Activated naive CD8-positive, alpha-beta T cell (primary cell): ENCODE measurements around the gene DNMT3B.
A peak's percentile ranks its signal among the peaks of the same experiment; 100 is the strongest.
"Not testable (repeated sequence)": the region's sequence is repeated elsewhere in the genome, so short reads cannot be mapped to it uniquely, and the experiment has no call there.

Source experiments
- H3K27ac Mint-ChIP-seq: one replicate; pipeline ENCODE4 v1.8.0; 2021; ENCODE audit warnings: mixed read lengths
- H3K27me3 Mint-ChIP-seq: one replicate; pipeline ENCODE4 v1.8.0; 2021; ENCODE audit warnings: mixed read lengths
- H3K36me3 Mint-ChIP-seq: one replicate; pipeline ENCODE4 v1.8.0; 2021; ENCODE audit warnings: mixed read lengths
- H3K4me1 Mint-ChIP-seq: one replicate; pipeline ENCODE4 v1.8.0; 2021; ENCODE audit warnings: low read depth, mixed read lengths
- H3K4me3 Mint-ChIP-seq: one replicate; pipeline ENCODE4 v1.8.0; 2021; ENCODE audit warnings: mild to moderate bottlenecking, mixed read lengths
- H3K9me3 Mint-ChIP-seq: one replicate; pipeline ENCODE4 v1.8.0; 2021; ENCODE audit warnings: low read depth, mixed read lengths

Gene DNMT3B

DNA sequence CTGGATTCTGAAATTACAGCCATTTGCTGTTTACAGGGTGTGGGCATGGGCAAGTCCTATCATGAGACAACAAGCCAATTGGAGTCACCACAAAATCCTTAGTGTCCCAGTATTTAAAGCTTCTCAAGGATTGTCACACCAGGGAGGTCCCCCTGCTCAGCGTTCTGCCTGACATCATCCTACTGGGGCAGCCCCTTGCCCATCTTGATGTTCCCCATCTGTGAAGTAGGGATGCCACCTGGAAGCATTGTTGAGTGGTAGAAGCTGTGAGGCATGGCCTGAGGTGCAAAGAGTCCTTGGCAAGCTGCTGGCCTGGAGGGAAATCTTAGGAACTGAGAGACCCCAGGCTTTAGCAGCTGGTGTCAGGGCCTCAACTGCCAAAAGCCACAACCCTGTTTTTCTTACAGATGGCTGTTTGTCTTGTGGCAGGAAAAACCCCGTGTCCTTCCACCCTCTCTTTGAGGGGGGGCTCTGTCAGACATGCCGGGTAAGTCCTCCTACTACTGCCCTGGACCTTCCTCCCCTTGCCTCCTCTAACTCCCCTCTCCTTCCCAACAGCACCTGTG lies 34.3 kb downstream of the DNMT3B start:
- H3K27me3 Mint-ChIP-seq: no peaks in the 10 kb centered on the region
- H3K4me1 Mint-ChIP-seq: peaks cover 55% of the 10 kb centered on the region
- H3K4me3 Mint-ChIP-seq: no peak overlapping the region
- H3K36me3 Mint-ChIP-seq: no peaks in the 10 kb centered on the region
- H3K9me3 Mint-ChIP-seq: no peaks in the 10 kb centered on the region
- H3K27ac Mint-ChIP-seq: no peak overlapping the region

DNA sequence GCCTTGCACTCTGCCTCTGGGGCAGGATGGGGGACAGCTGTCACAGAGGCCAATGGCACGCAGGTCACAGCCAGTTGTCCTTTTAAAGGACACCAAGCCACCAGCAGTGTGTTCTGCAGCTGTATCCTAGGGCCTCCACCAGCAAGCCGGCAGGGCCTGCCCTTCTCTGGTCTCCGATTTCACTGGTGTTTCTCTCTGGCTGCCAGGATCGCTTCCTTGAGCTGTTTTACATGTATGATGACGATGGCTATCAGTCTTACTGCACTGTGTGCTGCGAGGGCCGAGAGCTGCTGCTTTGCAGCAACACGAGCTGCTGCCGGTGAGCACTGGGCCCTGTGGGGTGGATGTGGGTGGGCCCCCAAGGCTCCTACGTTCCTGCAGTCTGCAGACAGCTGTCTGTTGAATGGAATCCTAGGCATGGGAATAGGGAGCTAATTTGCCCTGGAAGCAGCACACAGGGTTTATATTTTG lies 34.8 kb downstream of the DNMT3B start:
- H3K9me3 Mint-ChIP-seq: no peaks in the 10 kb centered on the region
- no peaks in the 10 kb centered on the region for H3K27me3 Mint-ChIP-seq
- no peak overlapping the region for H3K4me3 Mint-ChIP-seq
- no peaks in the 10 kb centered on the region for H3K36me3 Mint-ChIP-seq
- H3K27ac Mint-ChIP-seq: peak overlapping the region; percentile 28
- H3K4me1 Mint-ChIP-seq: peaks cover 49% of the 10 kb centered on the region

DNA sequence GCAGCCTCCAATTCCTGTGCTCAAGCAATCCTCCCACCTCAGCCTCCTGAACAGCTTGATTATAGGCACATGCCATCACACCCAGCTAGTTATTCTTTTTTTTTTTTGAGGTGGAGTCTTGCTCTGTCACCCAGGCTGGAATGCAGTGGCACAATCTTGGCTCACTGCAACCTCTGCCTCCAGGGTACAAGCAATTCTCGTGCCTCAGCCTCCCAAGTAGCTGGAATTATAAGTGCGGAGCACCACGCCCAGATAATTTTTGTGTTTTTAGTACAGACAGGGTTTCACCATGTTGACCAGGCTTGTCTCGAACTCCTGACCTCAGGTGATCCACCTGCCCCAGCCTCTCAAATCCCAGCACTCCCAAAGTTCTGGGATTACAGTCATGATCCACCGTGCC lies 35.4 kb downstream of the DNMT3B start:
- H3K36me3 Mint-ChIP-seq, H3K27ac Mint-ChIP-seq, H3K4me3 Mint-ChIP-seq, H3K27me3 Mint-ChIP-seq, H3K9me3 Mint-ChIP-seq: not testable (repeated sequence)
- peaks cover 44% of the 10 kb centered on the region for H3K4me1 Mint-ChIP-seq

DNA sequence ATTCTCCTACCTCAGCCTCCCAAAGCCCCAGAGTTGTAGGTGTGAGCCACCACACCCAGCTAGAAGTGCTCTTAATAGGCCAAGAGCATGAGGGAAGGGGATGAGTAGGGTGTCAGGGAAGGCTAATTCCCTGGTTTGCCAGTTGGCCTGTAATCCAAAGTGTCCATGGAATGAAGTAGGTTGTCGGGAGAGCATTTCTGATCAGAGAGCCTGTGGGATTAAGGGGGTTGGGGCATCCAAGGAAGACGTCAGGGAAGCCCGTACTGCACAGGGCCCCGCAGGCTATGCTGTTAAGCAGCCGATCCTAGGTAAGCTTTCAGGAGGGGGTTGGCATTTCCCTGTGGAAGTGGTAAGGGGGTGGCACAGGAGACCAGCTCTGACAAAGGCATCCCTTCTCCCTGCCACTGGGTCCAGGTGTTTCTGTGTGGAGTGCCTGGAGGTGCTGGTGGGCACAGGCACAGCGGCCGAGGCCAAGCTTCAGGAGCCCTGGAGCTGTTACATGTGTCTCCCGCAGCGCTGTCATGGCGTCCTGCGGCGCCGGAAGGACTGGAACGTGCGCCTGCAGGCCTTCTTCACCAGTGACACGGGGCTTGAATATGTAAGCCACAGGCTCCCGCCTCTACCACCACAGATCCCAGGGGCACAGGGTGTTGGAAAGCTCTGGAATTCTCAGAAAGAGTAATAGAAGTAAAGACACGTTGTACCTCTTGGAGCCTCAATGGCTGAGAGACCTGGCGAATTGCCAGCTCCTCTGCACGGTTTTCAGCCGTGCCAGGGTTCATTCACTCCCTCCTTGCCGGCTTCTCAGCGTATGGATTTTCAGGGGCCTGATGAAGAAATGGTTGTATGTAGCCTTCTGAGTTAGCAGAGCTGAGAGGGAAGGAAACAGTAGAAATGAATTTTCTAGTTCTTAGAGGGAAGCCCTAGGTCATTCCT lies 36.1 kb downstream of the DNMT3B start:
- Mint-ChIP-seq H3K4me3 (no peak overlapping the region), H3K36me3 (peaks cover 2% of the 10 kb centered on the region), H3K27ac (no peak overlapping the region), H3K27me3 (no peaks in the 10 kb centered on the region), H3K4me1 (peaks cover 38% of the 10 kb centered on the region), H3K9me3 (no peaks in the 10 kb centered on the region)

DNA sequence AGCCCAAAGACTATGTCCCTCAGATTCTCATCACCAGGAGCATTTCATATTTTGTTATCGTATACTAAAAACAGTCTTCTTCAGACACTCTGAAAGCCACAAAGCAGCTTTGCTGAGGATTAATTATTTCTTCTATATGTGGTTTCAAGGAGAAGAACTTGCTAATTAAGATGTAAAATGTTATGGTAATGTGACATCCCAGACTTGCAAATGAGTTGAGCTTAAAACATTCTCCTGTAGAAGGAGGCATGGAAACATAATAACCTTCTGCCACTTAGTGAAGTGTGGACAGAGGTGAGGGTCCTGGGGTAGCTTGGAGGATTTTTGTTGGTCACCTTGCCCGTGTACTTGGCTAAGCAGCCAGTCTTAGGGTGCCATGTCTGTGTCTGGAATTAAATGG lies 40.9 kb downstream of the DNMT3B start:
- H3K27ac Mint-ChIP-seq: no peak overlapping the region

DNA sequence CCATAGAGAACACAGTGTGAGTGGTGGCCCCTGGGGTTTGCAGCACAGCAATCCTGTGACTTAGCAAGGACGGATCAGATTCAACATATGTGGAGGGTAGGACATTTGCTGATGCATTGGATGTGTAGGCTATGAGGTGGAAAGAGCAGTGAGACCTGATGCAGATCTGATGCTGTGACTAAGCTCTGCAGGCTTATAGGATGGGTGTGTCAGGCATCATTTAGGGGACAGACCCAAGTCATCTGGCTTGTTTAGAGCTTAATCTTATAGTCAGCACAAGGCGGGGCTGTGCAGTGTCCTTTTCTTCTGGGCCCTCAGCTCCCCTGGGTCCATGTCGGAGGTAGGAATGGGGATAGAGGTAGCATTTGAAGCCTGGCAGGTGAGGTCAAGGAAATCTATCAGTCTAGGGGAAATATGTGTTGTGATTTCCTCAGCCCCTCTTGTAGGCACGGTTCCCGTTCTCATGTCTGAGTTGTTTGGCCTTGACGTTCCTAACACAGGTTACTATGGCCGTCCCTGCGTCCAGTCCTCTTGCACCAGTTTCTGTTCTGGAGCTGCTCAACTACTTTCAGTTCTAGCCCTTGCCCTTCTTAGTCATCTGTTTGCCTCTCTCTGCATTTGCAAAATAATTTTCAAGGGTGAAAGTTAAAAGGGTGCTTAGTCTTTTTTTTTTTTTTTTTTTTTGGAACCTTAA lies 42.0 kb downstream of the DNMT3B start:
- Mint-ChIP-seq H3K36me3 (peaks cover 4% of the 10 kb centered on the region), H3K27ac (no peak overlapping the region), H3K9me3 (no peaks in the 10 kb centered on the region), H3K4me1 (no peaks in the 10 kb centered on the region), H3K4me3 (no peak overlapping the region), H3K27me3 (no peaks in the 10 kb centered on the region)

More for the DNA sequence above, 40.9 kb downstream of the DNMT3B start:
- no peaks in the 10 kb centered on the region for H3K9me3 Mint-ChIP-seq
- H3K4me1 Mint-ChIP-seq: no peaks in the 10 kb centered on the region
- H3K36me3 Mint-ChIP-seq: peaks cover 4% of the 10 kb centered on the region
- no peaks in the 10 kb centered on the region for H3K27me3 Mint-ChIP-seq
- no peak overlapping the region for H3K4me3 Mint-ChIP-seq

DNA sequence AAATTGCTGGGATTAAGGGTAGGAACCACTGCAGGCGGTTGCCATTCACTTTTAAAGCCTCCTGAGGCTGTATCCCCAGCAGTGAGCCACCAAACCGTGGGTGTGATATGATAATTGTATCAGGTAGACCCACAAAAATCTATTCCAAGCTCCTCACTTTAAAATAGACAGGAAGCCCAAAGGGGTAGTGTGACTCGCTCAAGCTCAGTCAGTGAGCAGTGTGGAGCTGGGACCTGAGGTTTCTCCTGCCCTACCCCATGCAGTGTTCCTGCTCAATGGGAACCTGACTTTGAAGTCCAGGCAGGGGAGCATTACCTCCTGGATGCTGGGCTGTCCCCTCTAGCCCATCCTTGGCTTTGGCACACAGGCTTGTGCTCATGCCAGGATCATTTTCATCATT lies 42.6 kb downstream of the DNMT3B start:
- H3K4me1 Mint-ChIP-seq: no peaks in the 10 kb centered on the region
- peaks cover 4% of the 10 kb centered on the region for H3K36me3 Mint-ChIP-seq
- H3K27me3 Mint-ChIP-seq: no peaks in the 10 kb centered on the region
- no peaks in the 10 kb centered on the region for H3K9me3 Mint-ChIP-seq
- no peak overlapping the region for H3K4me3 Mint-ChIP-seq
- H3K27ac Mint-ChIP-seq: no peak overlapping the region

DNA sequence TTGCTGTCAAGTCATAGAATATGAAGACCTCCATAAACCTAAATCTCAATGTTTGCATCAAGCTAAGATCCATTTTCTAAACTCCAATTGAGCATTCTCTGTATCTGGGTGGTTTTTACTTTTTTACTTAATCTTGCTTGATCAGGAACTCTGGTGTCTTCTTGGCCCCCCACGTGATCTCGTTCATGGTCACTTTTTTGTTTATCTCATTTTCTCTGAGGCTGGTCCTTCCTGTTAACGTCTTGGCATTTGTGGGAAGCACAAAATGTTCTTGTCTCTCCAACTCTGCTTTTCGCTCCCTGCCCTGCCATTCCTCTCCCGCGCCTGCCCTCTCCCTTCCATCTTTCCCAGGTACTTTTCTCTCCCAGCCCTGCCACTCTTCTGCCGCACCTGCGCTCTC lies 43.5 kb downstream of the DNMT3B start:
- Mint-ChIP-seq H3K4me1 (no peaks in the 10 kb centered on the region), H3K36me3 (peaks cover 4% of the 10 kb centered on the region), H3K27me3 (no peaks in the 10 kb centered on the region), H3K27ac (no peak overlapping the region), H3K9me3 (no peaks in the 10 kb centered on the region), H3K4me3 (no peak overlapping the region)

DNA sequence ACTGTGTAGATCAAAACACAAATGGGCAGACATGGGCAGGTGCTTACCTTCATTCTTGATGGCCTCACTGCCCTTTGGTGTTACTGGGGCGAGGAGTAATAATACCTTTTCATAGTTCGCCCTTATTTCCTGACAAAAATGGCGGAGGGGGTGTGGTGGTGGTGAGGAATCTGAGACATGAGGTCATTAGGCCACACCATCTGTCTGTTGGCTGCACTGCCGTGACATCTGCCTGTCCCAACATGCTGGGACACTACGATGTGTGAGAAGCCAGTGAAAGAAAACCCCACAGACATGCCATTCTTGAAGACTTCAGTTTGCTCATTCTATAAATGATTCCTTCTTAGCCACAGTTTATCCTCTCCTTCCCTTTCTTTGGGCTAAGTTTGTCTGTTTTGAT lies 44.2 kb downstream of the DNMT3B start:
- H3K27ac Mint-ChIP-seq: no peak overlapping the region
- no peak overlapping the region for H3K4me3 Mint-ChIP-seq
- no peaks in the 10 kb centered on the region for H3K9me3 Mint-ChIP-seq
- H3K27me3 Mint-ChIP-seq: no peaks in the 10 kb centered on the region
- no peaks in the 10 kb centered on the region for H3K4me1 Mint-ChIP-seq
- peaks cover 4% of the 10 kb centered on the region for H3K36me3 Mint-ChIP-seq

DNA sequence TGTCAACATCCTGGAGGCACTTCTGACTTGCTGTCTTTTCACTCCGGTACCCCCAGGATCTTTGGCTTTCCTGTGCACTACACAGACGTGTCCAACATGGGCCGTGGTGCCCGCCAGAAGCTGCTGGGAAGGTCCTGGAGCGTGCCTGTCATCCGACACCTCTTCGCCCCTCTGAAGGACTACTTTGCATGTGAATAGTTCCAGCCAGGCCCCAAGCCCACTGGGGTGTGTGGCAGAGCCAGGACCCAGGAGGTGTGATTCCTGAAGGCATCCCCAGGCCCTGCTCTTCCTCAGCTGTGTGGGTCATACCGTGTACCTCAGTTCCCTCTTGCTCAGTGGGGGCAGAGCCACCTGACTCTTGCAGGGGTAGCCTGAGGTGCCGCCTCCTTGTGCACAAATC lies 45.5 kb downstream of the DNMT3B start:
- Mint-ChIP-seq H3K4me1 (no peaks in the 10 kb centered on the region), H3K27me3 (no peaks in the 10 kb centered on the region), H3K36me3 (peaks cover 4% of the 10 kb centered on the region), H3K9me3 (no peaks in the 10 kb centered on the region), H3K27ac (no peak overlapping the region), H3K4me3 (no peak overlapping the region)

DNA sequence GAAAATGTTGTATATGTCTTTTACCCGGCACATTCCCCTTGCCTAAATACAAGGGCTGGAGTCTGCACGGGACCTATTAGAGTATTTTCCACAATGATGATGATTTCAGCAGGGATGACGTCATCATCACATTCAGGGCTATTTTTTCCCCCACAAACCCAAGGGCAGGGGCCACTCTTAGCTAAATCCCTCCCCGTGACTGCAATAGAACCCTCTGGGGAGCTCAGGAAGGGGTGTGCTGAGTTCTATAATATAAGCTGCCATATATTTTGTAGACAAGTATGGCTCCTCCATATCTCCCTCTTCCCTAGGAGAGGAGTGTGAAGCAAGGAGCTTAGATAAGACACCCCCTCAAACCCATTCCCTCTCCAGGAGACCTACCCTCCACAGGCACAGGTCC lies 46.3 kb downstream of the DNMT3B start:
- Mint-ChIP-seq H3K27ac (no peak overlapping the region), H3K9me3 (no peaks in the 10 kb centered on the region), H3K27me3 (no peaks in the 10 kb centered on the region), H3K4me3 (no peak overlapping the region), H3K36me3 (peaks cover 2% of the 10 kb centered on the region), H3K4me1 (no peaks in the 10 kb centered on the region)

DNA sequence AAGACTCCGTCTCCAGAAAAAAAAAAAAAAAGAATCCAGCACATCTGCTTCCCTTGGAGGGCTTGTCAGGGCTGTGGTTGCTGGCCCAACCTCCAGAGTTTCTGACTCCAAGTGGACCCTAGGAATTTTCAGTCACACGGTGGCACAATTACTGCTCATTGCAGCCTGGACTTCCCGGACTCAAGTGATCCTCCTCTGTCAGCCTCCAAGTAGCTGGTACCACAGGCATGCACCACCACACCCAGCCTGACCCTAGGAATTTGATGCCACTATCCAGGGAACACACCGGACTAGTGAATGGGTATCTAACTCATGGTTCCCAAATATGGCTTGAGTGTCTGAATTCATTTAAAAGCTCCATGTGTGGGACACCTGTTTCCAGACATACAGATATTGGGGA lies 47.7 kb downstream of the DNMT3B start:
- Mint-ChIP-seq H3K4me3 (no peak overlapping the region), H3K27ac (no peak overlapping the region), H3K36me3 (peaks cover 2% of the 10 kb centered on the region), H3K4me1 (no peaks in the 10 kb centered on the region), H3K27me3 (no peaks in the 10 kb centered on the region), H3K9me3 (no peaks in the 10 kb centered on the region)

DNA sequence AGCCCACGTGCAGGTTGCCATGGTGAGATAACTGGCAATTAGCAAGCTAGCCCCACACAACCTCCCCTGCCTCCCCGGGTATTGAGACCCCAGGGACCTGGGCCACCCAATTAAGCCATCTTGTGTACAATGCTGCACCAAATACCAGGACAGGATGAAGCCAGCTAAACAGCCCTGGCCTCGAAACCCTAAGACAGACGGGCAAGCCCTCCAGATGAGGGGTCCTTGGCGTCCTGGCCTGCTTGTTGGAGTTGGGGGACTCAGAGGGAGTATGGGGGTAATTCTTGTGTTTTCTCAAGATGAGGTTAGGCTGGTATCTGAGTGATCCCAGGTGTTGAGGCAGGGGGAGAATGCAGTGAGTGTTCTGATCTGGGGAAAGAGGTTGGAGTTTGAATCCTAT lies 48.8 kb downstream of the DNMT3B start:
- Mint-ChIP-seq H3K4me3 (no peak overlapping the region), H3K36me3 (no peaks in the 10 kb centered on the region), H3K9me3 (no peaks in the 10 kb centered on the region), H3K27me3 (no peaks in the 10 kb centered on the region), H3K4me1 (no peaks in the 10 kb centered on the region), H3K27ac (no peak overlapping the region)

DNA sequence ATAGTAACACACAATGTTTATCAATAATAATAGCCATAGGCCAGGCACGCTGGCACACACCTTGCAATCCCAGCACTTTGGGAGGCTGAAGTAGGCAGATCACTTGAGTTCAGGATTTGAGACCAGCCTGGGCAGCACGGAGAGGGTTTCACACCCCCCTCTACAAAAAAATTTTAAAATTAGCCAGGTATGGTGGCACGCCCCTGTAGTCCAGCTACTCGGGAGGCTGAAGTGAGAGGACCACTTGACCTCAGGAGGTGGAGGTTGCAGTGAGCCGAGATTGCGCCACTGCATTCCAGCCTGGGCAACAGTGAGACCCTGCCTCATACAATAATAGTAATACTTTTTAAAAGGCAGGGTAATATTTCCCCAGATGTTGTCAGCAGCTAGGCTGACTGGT lies 49.7 kb downstream of the DNMT3B start:
- H3K9me3 Mint-ChIP-seq: no peaks in the 10 kb centered on the region
- no peaks in the 10 kb centered on the region for H3K36me3 Mint-ChIP-seq
- H3K27ac Mint-ChIP-seq: no peak overlapping the region
- H3K27me3 Mint-ChIP-seq: no peaks in the 10 kb centered on the region
- H3K4me3 Mint-ChIP-seq: no peak overlapping the region
- H3K4me1 Mint-ChIP-seq: no peaks in the 10 kb centered on the region

DNA sequence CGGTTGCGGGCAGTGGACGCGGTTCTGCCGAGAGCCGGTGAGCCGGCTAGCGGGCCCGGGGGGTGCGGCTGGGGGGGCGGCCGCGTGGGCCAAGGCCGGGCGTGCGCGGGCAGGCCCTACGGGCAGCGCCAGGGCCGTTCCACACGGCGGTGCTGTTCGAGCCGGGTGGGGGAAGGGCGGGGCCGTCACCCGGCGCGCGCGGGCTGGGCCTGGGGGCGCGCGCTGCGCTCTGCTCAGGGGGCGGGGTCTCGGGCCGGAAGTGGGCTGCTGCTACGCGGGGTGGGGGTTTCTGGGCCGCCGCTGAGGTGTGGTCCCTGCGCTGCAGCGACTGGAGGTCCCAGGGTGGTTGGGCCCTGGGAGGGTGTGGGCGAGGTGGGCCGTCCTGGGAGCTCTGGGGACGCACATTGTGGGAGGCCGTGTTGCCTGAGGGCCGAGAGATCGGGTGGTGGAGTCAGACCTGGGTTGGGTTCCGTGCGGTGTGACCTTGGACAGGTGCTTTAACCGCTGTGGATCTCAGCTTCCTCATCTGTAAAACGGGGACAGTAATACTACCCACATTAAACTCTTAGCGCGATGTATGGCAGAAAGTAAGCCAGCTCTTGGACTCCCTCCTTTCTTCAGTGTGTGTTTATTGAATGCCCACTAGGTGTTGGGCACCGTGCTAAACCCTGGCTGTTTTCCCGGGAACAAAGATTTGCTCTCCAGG lies 58.0 kb downstream of the DNMT3B start:
- no peaks in the 10 kb centered on the region for H3K9me3 Mint-ChIP-seq
- H3K27me3 Mint-ChIP-seq: no peaks in the 10 kb centered on the region
- H3K4me1 Mint-ChIP-seq: peaks cover 46% of the 10 kb centered on the region
- peak overlapping the region; percentile 91 for H3K27ac Mint-ChIP-seq
- H3K36me3 Mint-ChIP-seq: peaks cover 2% of the 10 kb centered on the region
- H3K4me3 Mint-ChIP-seq: peak overlapping the region; percentile 94
